ENCODE results near the gene UGT2A2. TPM values are rescaled to one million over a fixed set of nuclear protein-coding genes. Genes with fewer than 3 reads are reported as not detected.

The UGT2A2 gene
- total RNA-seq, 2 experiments from 2014 or later: not detected

GRCh38 chr4:69549651-69550050 lies 89.8 kb downstream of the UGT2A2 start:
- Mint-ChIP-seq H3K36me3 (ENCODE audit: low read depth) (no peaks in the 10 kb centered on the region), H3K4me1 (ENCODE audit: low read depth) (no peaks in the 10 kb centered on the region), H3K27ac (no peak overlapping the region), H3K9me3 (no peaks in the 10 kb centered on the region), H3K27me3 (no peaks in the 10 kb centered on the region), H3K4me3 (no peak overlapping the region)
- ATAC-seq (no peak), DNase-seq (no peak)
- TF ChIP-seq, protein P1, sequence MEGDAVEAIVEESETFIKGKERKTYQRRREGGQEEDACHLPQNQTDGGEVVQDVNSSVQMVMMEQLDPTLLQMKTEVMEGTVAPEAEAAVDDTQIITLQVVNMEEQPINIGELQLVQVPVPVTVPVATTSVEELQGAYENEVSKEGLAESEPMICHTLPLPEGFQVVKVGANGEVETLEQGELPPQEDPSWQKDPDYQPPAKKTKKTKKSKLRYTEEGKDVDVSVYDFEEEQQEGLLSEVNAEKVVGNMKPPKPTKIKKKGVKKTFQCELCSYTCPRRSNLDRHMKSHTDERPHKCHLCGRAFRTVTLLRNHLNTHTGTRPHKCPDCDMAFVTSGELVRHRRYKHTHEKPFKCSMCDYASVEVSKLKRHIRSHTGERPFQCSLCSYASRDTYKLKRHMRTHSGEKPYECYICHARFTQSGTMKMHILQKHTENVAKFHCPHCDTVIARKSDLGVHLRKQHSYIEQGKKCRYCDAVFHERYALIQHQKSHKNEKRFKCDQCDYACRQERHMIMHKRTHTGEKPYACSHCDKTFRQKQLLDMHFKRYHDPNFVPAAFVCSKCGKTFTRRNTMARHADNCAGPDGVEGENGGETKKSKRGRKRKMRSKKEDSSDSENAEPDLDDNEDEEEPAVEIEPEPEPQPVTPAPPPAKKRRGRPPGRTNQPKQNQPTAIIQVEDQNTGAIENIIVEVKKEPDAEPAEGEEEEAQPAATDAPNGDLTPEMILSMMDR (IDR thresholded peaks at IDR 0.05): no peak
- ChIA-PET CTCF (no interaction called here), POLR2A (no interaction called here)
- intact Hi-C loops (cut with micrococcal nuclease): no loop called here

GRCh38 chr4:69546134-69546765 lies 93.2 kb downstream of the UGT2A2 start:
- CTCF ChIA-PET: no interaction called here
- no peaks in the 10 kb centered on the region for H3K9me3 Mint-ChIP-seq
- H3K4me3 Mint-ChIP-seq: no peak overlapping the region
- no peaks in the 10 kb centered on the region for H3K4me1 Mint-ChIP-seq (ENCODE audit: low read depth)
- no peak overlapping the region for H3K27ac Mint-ChIP-seq
- H3K27me3 Mint-ChIP-seq: no peaks in the 10 kb centered on the region
- POLR2A ChIA-PET: no interaction called here
- DNase-seq (no peak), ATAC-seq (no peak)
- intact Hi-C loops (cut with micrococcal nuclease): no loop called here
- TF ChIP-seq, protein P1 (IDR thresholded peaks at IDR 0.05): no peak
- H3K36me3 Mint-ChIP-seq (ENCODE audit: low read depth): no peaks in the 10 kb centered on the region

Other genes with a start within 250 kb of the UGT2A2 start
- not detected for gene UGT2B4, start 143.7 kb downstream of the UGT2A2 start, total RNA-seq
- gene UGT2A1, start 13.6 kb upstream of the UGT2A2 start, total RNA-seq: not detected
- gene SULT1B1, start 121.0 kb upstream of the UGT2A2 start, total RNA-seq: 1 to 10 TPM; 1.1 to 2.2 TPM
- not detected for gene SULT1E1, start 220.5 kb upstream of the UGT2A2 start, total RNA-seq